Mesenchymal stem cell (in vitro differentiated cells and primary cell): Measurements from ENCODE around the gene CFAP99.

Experiments
- DNase-seq: peaks from one replicate; pipeline ENCODE4 v3.0.0-alpha.2; 2013
- H2AFZ ChIP-seq: one replicate; pipeline ENCODE4 v1.6.1; 2013; ENCODE audit warnings: low read depth, mild to moderate bottlenecking, control low read depth, inconsistent platforms, low read length, moderate library complexity
- H2AK5ac ChIP-seq: 2 replicates; pipeline ENCODE4 v1.6.1; 2013; ENCODE audit warnings: low read length, moderate library complexity, mild to moderate bottlenecking, inconsistent platforms; ENCODE audit not compliant: severe bottlenecking
- H2BK120ac ChIP-seq: one replicate; pipeline ENCODE4 v1.6.1; 2013; ENCODE audit warnings: low read depth, mild to moderate bottlenecking, inconsistent platforms, low read length, moderate library complexity
- H2BK12ac ChIP-seq, 2 experiments: one replicate each; pipeline ENCODE4 v1.6.1; 2013; ENCODE audit warnings: inconsistent platforms in 2 of 2, low read length in 2 of 2, mild to moderate bottlenecking in 2 of 2, moderate library complexity in 2 of 2, control low read depth in 1 of 2
- H2BK15ac ChIP-seq: one replicate; pipeline ENCODE4 v1.6.1; 2013; ENCODE audit warnings: mild to moderate bottlenecking, low read depth, inconsistent platforms; ENCODE audit not compliant: poor library complexity, severe bottlenecking
- H2BK5ac ChIP-seq: 2 replicates; pipeline ENCODE4 v1.6.1; 2013; ENCODE audit warnings: low read depth, mild to moderate bottlenecking, low read length, control low read depth, inconsistent platforms; ENCODE audit not compliant: poor library complexity, severe bottlenecking
- H3K14ac ChIP-seq, 2 experiments: one replicate each; pipeline ENCODE4 v1.6.1; 2013; ENCODE audit warnings: inconsistent platforms in 2 of 2, low read length in 2 of 2, control low read depth in 1 of 2, mild to moderate bottlenecking in 1 of 2, moderate library complexity in 1 of 2
- H3K18ac ChIP-seq, 2 experiments: one replicate each; pipeline ENCODE4 v1.6.1; 2013; ENCODE audit warnings: inconsistent platforms in 2 of 2, low read length in 2 of 2, control low read depth in 1 of 2, low read depth in 1 of 2, mild to moderate bottlenecking in 1 of 2
- H3K23ac ChIP-seq, 2 experiments: one replicate each; pipeline ENCODE4 v1.6.1; 2013; ENCODE audit warnings: inconsistent platforms in 2 of 2, low read length in 2 of 2, mild to moderate bottlenecking in 2 of 2, moderate library complexity in 2 of 2, control low read depth in 1 of 2
- H3K27ac ChIP-seq: 2 replicates; pipeline ENCODE4 v1.5.1; 2013; ENCODE audit warnings: mild to moderate bottlenecking, moderate library complexity, low read length, control low read depth, inconsistent platforms; ENCODE audit not compliant: poor library complexity, severe bottlenecking
- H3K27me3 ChIP-seq, 2 experiments: 2 replicates each; pipeline versions ENCODE4 v1.6.1 to v1.7.0; 2013; ENCODE audit warnings: low read length in 2 of 2, mild to moderate bottlenecking in 2 of 2, moderate library complexity in 2 of 2, control low read depth in 1 of 2, inconsistent platforms in 1 of 2; ENCODE audit not compliant: control insufficient read depth in 1 of 2, insufficient read depth in 1 of 2
- H3K36me3 ChIP-seq, 2 experiments: 2 replicates each; pipeline versions ENCODE4 v1.6.1 to v1.7.0; 2013; ENCODE audit warnings: low read length in 2 of 2, control low read depth in 1 of 2, inconsistent platforms in 1 of 2, low read depth in 1 of 2, mild to moderate bottlenecking in 1 of 2; ENCODE audit not compliant: insufficient read depth in 2 of 2, control insufficient read depth in 1 of 2
- H3K4ac ChIP-seq, 2 experiments: one replicate each; pipeline ENCODE4 v1.6.1; 2013; ENCODE audit warnings: inconsistent platforms in 2 of 2, low read length in 2 of 2, mild to moderate bottlenecking in 2 of 2, moderate library complexity in 2 of 2, control low read depth in 1 of 2, low read depth in 1 of 2
- H3K4me1 ChIP-seq: 2 replicates; pipeline ENCODE4 v1.6.1; 2013; ENCODE audit warnings: low read depth, low read length, control low read depth; ENCODE audit not compliant: control insufficient read depth, insufficient read depth
- H3K4me2 ChIP-seq: 2 replicates; pipeline ENCODE4 v1.6.1; 2013; ENCODE audit warnings: low read length, mild to moderate bottlenecking, inconsistent platforms; ENCODE audit not compliant: poor library complexity, severe bottlenecking
- H3K4me3 ChIP-seq, 2 experiments: 2 replicates each; pipeline versions ENCODE4 v1.5.1 to v1.7.0; 2013; ENCODE audit warnings: low read length in 2 of 2, mild to moderate bottlenecking in 2 of 2, control low read depth in 1 of 2, low read depth in 1 of 2; ENCODE audit not compliant: insufficient read depth in 1 of 2
- H3K79me1 ChIP-seq: replicated peaks from 2 replicates; pipeline ENCODE4 v1.6.1; 2013; ENCODE audit warnings: mild to moderate bottlenecking, control low read depth, low read length, inconsistent platforms; ENCODE audit not compliant: poor library complexity, severe bottlenecking
- H3K9ac ChIP-seq: 2 replicates; pipeline ENCODE4 v1.7.0; 2013; ENCODE audit warnings: mild to moderate bottlenecking, low read length, moderate library complexity
- H3K9me3 ChIP-seq: 2 replicates; pipeline ENCODE4 v1.7.0; 2013; ENCODE audit warnings: mild to moderate bottlenecking, low read length; ENCODE audit not compliant: control insufficient read depth
- H4K8ac ChIP-seq: one replicate; pipeline ENCODE4 v1.6.1; 2013; ENCODE audit warnings: inconsistent platforms, mild to moderate bottlenecking, low read length, moderate library complexity
- H4K91ac ChIP-seq: one replicate; pipeline ENCODE4 v1.6.1; 2013; ENCODE audit warnings: mild to moderate bottlenecking, low read length, inconsistent platforms
- WGBS: methylation state at CpG from one replicate; pipeline ENCODE4 v1.1.7; 2013; ENCODE audit warnings: mixed read lengths; 5-methylcytosine and 5-hydroxymethylcytosine counted together

The CFAP99 gene

GRCh38 chr4:2401610-2401983 is 17.2 kb upstream of the CFAP99 start:
- Histone ChIP-seq H2BK5ac (no peak overlapping the region), H2BK120ac (no peak overlapping the region), H3K14ac (no peak overlapping the region), H2BK15ac (no peak overlapping the region), H3K9me3 (no peaks in the 10 kb centered on the region), H3K27me3 (peaks cover 0 to 9% of the 10 kb centered on the region in 2 experiments), H3K27ac (no peak overlapping the region), H2AFZ (no peak overlapping the region), H3K18ac (no peak overlapping the region), H3K4me1 (peaks cover 51% of the 10 kb centered on the region), H3K36me3 (peaks cover 0 to 19% of the 10 kb centered on the region in 2 experiments), H3K9ac (peak overlapping the region; percentile 19), H2AK5ac (peak overlapping the region; percentile 53), H4K8ac (no peak overlapping the region), H2BK12ac (no peak overlapping the region), H3K23ac (no peak overlapping the region), H3K4ac (no peak overlapping the region), H3K4me3 (peak overlapping the region in 1 of 2 experiments; percentile 67), H4K91ac (no peak overlapping the region), H3K4me2 (peak overlapping the region; percentile 43), H3K79me1 (peaks cover 30% of the 10 kb centered on the region)
- no peak for DNase-seq
- WGBS = 66% methylated on average over 15 of the region's 15 CpGs

- Histone ChIP-seq H3K23ac (no peak overlapping the region), H3K27ac (peak overlapping the region; percentile 20), H4K8ac (peak overlapping the region; percentile 45), H2BK12ac (no peak overlapping the region), H3K4me2 (peak overlapping the region; percentile 43), H2AK5ac (peak overlapping the region; percentile 53), H3K36me3 (peaks cover 0 to 19% of the 10 kb centered on the region in 2 experiments), H3K18ac (peak overlapping the region in 1 of 2 experiments; percentile 5), H3K79me1 (peaks cover 32% of the 10 kb centered on the region), H4K91ac (no peak overlapping the region), H2AFZ (peak overlapping the region; percentile 42), H3K4me3 (peak overlapping the region in 1 of 2 experiments; percentile 67), H2BK120ac (no peak overlapping the region), H3K9me3 (no peaks in the 10 kb centered on the region), H3K9ac (peak overlapping the region; percentile 51), H3K14ac (no peak overlapping the region), H3K4me1 (peaks cover 52% of the 10 kb centered on the region), H3K4ac (no peak overlapping the region), H3K27me3 (peaks cover 0 to 9% of the 10 kb centered on the region in 2 experiments), H2BK15ac (no peak overlapping the region), H2BK5ac (no peak overlapping the region)
- DNase-seq = peak; percentile 58
- 27% methylated on average over 27 of the region's 27 CpGs for WGBS
These were observed 16.5 kb upstream of the CFAP99 start for GRCh38 chr4:2402048-2402842.

- H3K4me3 ChIP-seq = no peak overlapping the region
- H2BK5ac ChIP-seq = no peak overlapping the region
- no peak overlapping the region for H3K27ac ChIP-seq
- no peak overlapping the region for H3K9ac ChIP-seq
- H3K14ac ChIP-seq = no peak overlapping the region
- no peak overlapping the region for H3K4ac ChIP-seq
- H3K4me1 ChIP-seq = peaks cover 56% of the 10 kb centered on the region
- H3K27me3 ChIP-seq = peaks cover 0 to 9% of the 10 kb centered on the region in 2 experiments
- no peak overlapping the region for H3K4me2 ChIP-seq
- H4K8ac ChIP-seq = no peak overlapping the region
- WGBS = 94% methylated on average over 7 of the region's 7 CpGs
- H2AK5ac ChIP-seq = no peak overlapping the region
- no peaks in the 10 kb centered on the region for H3K9me3 ChIP-seq
- no peak overlapping the region for H2BK120ac ChIP-seq
- peaks cover 33% of the 10 kb centered on the region for H3K79me1 ChIP-seq
- H2BK12ac ChIP-seq = no peak overlapping the region
- H4K91ac ChIP-seq = no peak overlapping the region
- peaks cover 0 to 19% of the 10 kb centered on the region in 2 experiments for H3K36me3 ChIP-seq
- no peak overlapping the region for H2AFZ ChIP-seq
- H3K23ac ChIP-seq = no peak overlapping the region
- no peak overlapping the region for H2BK15ac ChIP-seq
- no peak overlapping the region for H3K18ac ChIP-seq
- no peak for DNase-seq
These were observed 15.8 kb upstream of the CFAP99 start for GRCh38 chr4:2402941-2403340.

- H2AK5ac ChIP-seq = no peak overlapping the region
- WGBS = 79% methylated on average over 10 of the region's 10 CpGs
- H3K9ac ChIP-seq = no peak overlapping the region
These were observed 12.3 kb upstream of the CFAP99 start for GRCh38 chr4:2406406-2406805.

More at GRCh38 chr4:2406406-2406805, 12.3 kb upstream of the CFAP99 start:
- no peak overlapping the region for H3K4me2 ChIP-seq
- no peak overlapping the region for H3K23ac ChIP-seq
- H3K79me1 ChIP-seq = peaks cover 25% of the 10 kb centered on the region
- no peak overlapping the region for H3K18ac ChIP-seq
- no peak overlapping the region for H3K4me3 ChIP-seq
- no peak overlapping the region for H3K4ac ChIP-seq
- no peak overlapping the region for H3K14ac ChIP-seq
- H2BK5ac ChIP-seq = no peak overlapping the region
- no peak overlapping the region for H2BK12ac ChIP-seq
- no peak overlapping the region for H3K27ac ChIP-seq
- H3K27me3 ChIP-seq = peaks cover 0 to 3% of the 10 kb centered on the region in 2 experiments
- no peak overlapping the region for H2BK15ac ChIP-seq
- H2AFZ ChIP-seq = no peak overlapping the region
- H3K9me3 ChIP-seq = no peaks in the 10 kb centered on the region
- H3K4me1 ChIP-seq = peaks cover 55% of the 10 kb centered on the region
- no peak overlapping the region for H2BK120ac ChIP-seq
- H4K91ac ChIP-seq = no peak overlapping the region
- peaks cover 0 to 7% of the 10 kb centered on the region in 2 experiments for H3K36me3 ChIP-seq
- H4K8ac ChIP-seq = no peak overlapping the region
- DNase-seq = no peak
